BE2C (cell line): ENCODE results near the gene TEN1.

Experiments used
- DNase-seq: peaks from one replicate; pipeline ENCODE4 v3.0.0-alpha.2; 2020
- H3K27me3 ChIP-seq: fragments of 250-450 bp; sonication (Bioruptor Pico); 2 replicates; pipeline ENCODE4 v1.5.1; 2020; ENCODE audit warnings: mild to moderate bottlenecking
- H3K36me3 ChIP-seq: fragments of 250-450 bp; sonication (Bioruptor Pico); 2 replicates; pipeline ENCODE4 v1.5.1; 2020; ENCODE audit warnings: mild to moderate bottlenecking
- H3K4me1 ChIP-seq: fragments of 250-450 bp; sonication (Bioruptor Pico); 2 replicates; pipeline ENCODE4 v1.5.1; 2020
- H3K4me3 ChIP-seq: 2 replicates; pipeline ENCODE4 v1.5.1; 2011; ENCODE audit warnings: low read depth, low read length
- H3K9me3 ChIP-seq: fragments of 250-450 bp; sonication (Bioruptor Pico); 2 replicates; pipeline ENCODE4 v1.5.1; 2020
- TF ChIP-seq, protein P1 (sequence below): IDR thresholded peaks from 2 replicates; pipeline ENCODE4 v1.5.1; 2012; ENCODE audit warnings: mild to moderate bottlenecking, low read depth, low read length

The TEN1 gene

GRCh38 chr17:76046064-76046463, 67.0 kb downstream of the TEN1 start:
- DNase-seq = no peak
- Histone ChIP-seq H3K27me3 (no peaks in the 10 kb centered on the region), H3K9me3 (no peaks in the 10 kb centered on the region), H3K36me3 (peaks cover 80% of the 10 kb centered on the region), H3K4me3 (no peak overlapping the region), H3K4me1 (no peaks in the 10 kb centered on the region)
- TF ChIP-seq, protein P1, sequence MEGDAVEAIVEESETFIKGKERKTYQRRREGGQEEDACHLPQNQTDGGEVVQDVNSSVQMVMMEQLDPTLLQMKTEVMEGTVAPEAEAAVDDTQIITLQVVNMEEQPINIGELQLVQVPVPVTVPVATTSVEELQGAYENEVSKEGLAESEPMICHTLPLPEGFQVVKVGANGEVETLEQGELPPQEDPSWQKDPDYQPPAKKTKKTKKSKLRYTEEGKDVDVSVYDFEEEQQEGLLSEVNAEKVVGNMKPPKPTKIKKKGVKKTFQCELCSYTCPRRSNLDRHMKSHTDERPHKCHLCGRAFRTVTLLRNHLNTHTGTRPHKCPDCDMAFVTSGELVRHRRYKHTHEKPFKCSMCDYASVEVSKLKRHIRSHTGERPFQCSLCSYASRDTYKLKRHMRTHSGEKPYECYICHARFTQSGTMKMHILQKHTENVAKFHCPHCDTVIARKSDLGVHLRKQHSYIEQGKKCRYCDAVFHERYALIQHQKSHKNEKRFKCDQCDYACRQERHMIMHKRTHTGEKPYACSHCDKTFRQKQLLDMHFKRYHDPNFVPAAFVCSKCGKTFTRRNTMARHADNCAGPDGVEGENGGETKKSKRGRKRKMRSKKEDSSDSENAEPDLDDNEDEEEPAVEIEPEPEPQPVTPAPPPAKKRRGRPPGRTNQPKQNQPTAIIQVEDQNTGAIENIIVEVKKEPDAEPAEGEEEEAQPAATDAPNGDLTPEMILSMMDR = no peak

DNA sequence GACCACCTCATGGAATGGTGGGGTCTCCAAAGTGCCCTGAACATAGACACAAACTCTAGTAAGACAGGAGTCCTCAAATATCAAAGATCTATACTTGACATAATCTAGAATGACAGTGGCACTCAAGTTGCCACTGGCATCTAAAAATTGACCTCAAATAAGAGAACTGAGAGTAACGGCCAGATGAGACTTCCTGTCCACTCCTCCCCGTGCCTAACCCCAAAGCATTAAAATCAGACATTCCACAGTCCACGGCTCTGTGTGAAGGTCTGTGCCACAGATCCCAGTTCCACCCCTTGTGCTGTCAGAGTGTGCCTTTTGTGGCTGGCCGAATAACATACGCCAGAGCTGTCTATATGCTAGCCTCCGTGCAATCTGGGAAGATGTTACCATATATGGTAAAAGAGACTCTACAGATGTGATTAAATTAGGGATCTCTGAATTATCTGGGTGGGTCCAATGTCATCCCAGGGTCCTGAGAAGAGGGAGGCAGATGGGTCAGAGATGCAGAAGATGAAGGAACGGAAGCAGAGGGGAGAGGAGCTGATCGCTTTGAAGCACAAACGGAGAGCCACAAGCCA, 69.1 kb downstream of the TEN1 start:
- TF ChIP-seq, protein P1 = no peak
- Histone ChIP-seq H3K27me3 (no peaks in the 10 kb centered on the region), H3K36me3 (peaks cover 72% of the 10 kb centered on the region), H3K4me3 (no peak overlapping the region), H3K4me1 (no peaks in the 10 kb centered on the region), H3K9me3 (no peaks in the 10 kb centered on the region)
- DNase-seq = no peak

DNA sequence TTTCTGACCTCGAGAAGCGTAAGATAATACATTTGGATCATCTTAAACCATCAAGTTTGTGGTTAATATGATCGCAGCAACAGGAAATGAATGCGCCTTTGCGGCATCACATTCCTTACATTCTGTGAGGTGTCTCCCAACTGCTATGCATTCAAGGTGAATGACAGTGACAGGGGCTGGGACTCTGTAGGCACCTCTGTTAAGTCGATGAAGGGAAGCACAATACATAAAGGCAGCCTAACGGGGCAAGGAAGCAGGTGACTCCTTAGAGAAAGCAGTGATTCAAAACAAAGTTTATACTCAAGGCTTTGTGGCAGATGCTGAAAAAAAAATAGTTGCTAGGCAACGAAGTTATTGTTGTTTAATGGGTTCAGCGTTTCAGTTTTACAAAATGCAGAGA, 69.7 kb downstream of the TEN1 start:
- TF ChIP-seq, protein P1 = no peak
- Histone ChIP-seq H3K4me3 (no peak overlapping the region), H3K27me3 (no peaks in the 10 kb centered on the region), H3K4me1 (no peaks in the 10 kb centered on the region), H3K36me3 (peaks cover 71% of the 10 kb centered on the region), H3K9me3 (no peaks in the 10 kb centered on the region)
- no peak for DNase-seq

GRCh38 chr17:76049239-76049638, 70.2 kb downstream of the TEN1 start:
- no peak overlapping the region for H3K4me3 ChIP-seq
- DNase-seq = no peak
- TF ChIP-seq, protein P1 = no peak
- no peaks in the 10 kb centered on the region for H3K9me3 ChIP-seq
- no peaks in the 10 kb centered on the region for H3K27me3 ChIP-seq
- peaks cover 69% of the 10 kb centered on the region for H3K36me3 ChIP-seq
- no peaks in the 10 kb centered on the region for H3K4me1 ChIP-seq

DNA sequence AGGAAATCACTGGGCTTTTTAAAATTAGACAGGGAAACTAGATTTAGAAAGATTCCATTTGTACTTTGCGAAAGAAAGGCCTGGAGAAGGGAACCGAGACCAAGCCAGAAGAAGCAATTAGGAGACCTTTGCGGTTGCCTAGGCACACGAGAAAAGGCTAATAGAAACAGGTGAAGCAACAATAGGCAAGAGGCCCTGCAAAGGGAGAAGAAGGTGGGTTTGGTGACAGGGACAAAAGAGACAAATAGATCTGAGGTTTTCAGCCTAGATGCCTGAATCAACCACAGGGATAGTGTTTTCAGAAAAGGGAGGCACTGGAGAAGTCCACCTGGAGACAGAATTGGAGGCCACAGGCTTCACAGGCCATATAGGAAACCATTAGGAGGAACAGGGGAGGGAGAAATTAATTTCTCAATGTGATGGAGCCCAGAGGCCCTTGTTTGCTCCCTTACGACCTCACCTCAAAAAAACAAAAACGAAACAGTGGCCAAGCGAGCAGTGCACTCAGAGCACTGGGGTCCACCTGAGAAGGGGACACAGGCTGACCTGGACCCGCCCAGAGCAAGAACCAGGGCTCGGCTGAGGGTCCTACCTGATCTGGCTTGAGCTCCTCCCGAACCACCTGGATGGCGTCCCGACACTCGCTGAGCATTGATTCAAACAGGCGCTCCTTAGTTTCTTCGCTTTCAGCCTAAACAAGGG, 70.9 kb downstream of the TEN1 start:
- DNase-seq = no peak
- Histone ChIP-seq H3K9me3 (no peaks in the 10 kb centered on the region), H3K4me3 (no peak overlapping the region), H3K36me3 (peaks cover 64% of the 10 kb centered on the region), H3K27me3 (no peaks in the 10 kb centered on the region), H3K4me1 (no peaks in the 10 kb centered on the region)
- TF ChIP-seq, protein P1 = no peak
